ENCODE measurements around the gene DPYSL5.
A peak's percentile ranks its signal among the peaks of the same experiment; 100 is the strongest.
"Not testable (repeated sequence)": the region's sequence is repeated elsewhere in the genome, so short reads cannot be mapped to it uniquely, and the experiment has no call there.

The DPYSL5 gene

DNA sequence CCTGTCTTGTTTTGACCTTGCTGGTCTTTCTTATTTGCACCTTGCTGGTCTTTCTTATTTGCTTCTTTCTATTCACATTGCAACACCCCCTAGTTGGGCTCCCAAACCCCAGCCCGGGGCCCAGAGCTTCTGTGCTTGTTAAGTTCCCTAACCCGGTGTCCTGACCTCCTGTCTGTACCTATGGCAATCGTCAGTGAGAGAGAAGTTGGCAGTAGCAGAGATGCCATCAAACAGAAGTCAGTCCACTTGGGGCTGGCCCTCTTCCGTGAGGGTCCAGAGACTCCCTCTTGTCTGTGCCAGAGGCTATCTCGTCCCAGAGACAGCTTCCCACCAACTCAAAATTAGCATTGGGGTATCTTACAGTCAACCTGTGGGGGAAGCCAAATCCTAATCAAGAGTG, 55.7 kb downstream of the DPYSL5 start:
- DNase-seq = no peak

DNA sequence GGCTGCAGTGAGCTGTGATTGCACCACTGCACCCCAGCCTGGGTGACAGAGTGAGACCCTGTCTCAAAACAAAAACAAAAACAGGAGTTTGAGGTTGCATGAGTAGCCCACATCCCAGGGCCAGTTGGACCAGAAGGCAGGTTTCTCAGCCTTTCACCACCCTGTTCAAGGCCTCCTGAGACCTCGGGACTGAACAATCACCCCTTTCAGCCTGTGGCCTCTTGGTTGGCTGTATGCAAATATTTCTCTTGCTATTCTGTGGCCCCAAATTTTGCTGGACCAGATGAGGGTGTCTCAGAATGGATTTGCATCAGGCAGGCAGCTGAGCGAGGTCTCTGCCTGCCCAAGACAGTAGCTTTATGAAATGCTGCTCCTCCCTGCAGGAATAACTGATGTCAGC, 56.9 kb downstream of the DPYSL5 start:
- DNase-seq = no peak

GRCh38 chr2:26905341-26906198, 57.6 kb downstream of the DPYSL5 start:
- DNase-seq = no peak

GRCh38 chr2:26907416-26907815, 59.5 kb downstream of the DPYSL5 start:
- DNase-seq = no peak

DNA sequence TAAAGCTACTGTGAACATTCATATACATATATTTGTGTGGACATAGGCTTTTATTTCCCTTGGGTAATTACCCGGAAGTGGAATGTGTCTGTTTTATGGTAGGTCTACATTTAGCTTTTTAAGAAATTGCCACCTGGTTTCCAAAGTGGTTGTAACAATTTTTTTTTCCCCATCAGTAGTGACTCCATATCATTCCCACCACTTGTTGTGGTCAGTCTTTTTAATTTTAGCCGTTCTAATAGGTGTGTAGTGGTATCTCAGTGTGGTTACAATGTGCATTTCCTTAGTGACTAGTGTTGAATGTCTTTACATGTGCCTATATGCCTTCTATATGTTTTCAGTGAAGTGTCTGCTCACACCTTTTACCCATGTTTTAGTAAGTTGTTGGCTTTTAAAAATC, 62.2 kb downstream of the DPYSL5 start:
- no peak for DNase-seq

- DNase-seq = no peak
These were observed 64.3 kb downstream of the DPYSL5 start for GRCh38 chr2:26911911-26912861.

DNA sequence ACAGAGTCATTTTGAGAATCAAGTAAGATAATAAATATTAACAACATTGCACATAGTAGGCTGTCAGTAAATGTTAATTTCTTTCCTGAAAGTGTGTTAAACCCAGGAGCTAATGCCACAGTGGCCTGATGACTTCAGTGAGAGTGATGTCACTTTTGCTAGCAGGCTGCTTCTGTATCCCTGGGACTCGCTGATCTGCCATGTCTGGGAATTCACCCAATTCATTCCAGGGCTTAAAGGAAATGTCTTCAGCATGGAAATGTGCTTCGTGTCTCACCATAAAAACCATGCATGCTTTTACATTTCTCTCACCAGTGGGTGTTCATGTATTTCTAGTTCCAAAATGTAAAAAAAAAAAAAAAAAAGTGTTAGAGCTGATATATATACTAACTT, 65.7 kb downstream of the DPYSL5 start:
- no peak for DNase-seq

- DNase-seq = no peak
These were observed 66.2 kb downstream of the DPYSL5 start for GRCh38 chr2:26913999-26914658.

GRCh38 chr2:26914659-26915310, 66.9 kb downstream of the DPYSL5 start:
- no peak for DNase-seq

- DNase-seq = no peak
These were observed 67.4 kb downstream of the DPYSL5 start for GRCh38 chr2:26915316-26915715.

DNA sequence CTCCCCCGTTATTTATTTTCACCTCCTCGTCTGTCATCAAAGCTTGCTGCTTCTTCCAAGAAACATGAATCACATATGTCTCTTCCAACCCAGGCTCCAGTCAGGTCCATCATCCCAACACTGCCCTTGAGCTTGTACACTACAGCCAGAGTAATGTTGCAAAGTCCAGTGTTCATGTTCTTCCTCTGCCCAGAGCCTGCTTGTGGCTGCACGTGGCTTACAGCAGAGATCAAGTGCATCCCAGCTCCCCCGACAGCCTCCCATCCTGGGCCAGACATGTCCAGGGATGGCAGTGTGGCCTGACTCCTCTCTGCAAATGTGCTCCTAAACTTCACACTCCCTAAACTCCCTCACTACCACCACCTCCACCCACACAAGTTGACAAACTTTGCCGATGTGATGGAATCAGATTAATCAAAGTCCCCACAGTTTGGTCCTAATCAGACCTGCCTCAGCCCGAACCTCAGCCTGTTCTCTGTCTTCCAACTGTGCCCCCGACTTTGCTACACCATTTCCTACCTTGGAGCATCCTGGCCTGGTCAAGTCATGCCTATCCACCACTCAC, 68.3 kb downstream of the DPYSL5 start:
- no peak for DNase-seq

DNA sequence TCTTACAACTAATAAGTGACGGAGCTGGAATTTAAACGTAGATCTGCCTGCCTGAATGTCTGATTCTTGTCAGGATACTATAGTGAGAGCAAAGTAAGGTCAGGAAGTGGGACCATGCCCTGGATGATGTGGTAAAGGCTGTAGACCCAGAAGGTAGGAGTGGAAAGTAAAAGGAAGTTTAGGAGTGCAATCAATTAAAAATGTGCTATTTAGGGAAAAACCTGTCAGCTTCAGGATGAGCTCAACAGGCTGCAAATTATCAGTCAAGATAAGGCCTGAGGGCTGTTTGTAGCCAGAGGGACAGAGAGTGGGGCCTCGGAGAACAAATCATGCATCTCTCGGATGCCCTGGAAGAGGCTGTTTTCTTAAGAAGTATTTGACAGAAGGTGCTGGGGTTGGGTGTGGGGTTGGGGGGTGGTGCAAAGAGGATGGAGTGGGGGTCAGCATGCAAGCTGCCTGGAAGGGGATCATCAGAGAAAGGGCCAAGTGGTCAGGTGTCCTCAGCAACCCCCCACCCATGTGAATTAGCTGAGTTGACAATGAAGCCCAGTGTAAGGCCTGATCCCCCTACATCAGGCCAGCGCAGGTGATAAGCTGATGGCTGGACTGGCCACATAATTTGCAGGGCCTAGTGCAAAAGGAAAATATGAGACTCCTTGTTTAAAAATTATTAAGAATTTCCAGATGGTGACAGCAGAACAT, 69.4 kb downstream of the DPYSL5 start:
- no peak for DNase-seq

DNA sequence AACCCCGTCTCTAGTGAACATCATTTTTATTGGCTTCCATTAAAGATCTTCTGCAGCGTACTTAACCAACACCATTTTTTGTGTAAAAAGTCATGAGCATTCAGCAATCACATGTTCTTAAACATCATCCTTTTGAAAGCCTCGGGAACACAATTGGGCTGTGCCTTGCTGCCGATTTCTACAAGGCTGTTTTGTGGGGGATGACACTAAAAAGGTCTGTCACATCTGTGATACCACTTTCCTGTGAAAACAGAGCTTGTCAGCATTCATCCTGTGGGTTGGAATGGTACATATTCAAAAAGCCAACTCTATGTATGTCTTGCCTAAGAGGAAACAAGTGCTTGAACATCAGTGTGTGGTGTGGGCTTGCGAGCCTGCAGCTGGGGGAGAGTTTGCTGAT, 73.4 kb downstream of the DPYSL5 start:
- no peak for DNase-seq

- DNase-seq = peak in 1 of 2 donors; percentile 55
These were observed 74.7 kb downstream of the DPYSL5 start for GRCh38 chr2:26922405-26923188.

DNA sequence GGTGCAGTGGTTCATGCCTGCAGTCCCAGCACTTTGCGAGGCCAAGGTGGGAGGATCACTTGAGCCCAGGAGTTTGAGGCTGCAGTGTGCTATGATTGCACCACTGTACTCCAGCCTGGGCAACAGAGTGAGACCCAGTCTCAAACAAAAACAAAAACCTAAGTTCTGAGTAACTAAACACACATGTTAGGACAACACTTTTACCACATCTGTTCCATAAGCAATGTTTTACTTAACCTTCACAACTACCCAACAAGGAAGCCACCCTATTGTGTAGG, 75.2 kb downstream of the DPYSL5 start:
- DNase-seq = not testable (repeated sequence)

DNA sequence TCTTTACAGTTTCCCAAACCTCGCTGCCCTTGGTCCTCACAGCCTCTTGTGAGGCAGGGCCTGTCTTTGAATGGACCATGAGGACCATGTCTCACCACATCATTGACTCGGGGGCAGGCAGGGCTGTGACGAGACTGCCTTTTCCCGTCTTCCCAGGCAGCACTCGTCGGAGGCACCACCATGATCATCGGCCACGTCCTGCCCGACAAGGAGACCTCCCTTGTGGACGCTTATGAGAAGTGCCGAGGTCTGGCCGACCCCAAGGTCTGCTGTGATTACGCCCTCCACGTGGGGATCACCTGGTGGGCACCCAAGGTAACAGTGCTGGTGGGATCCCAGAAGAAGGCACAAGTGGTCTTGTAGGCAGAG, 76.8 kb downstream of the DPYSL5 start:
- DNase-seq = no peak

- DNase-seq = no peak
These were observed 77.3 kb downstream of the DPYSL5 start for GRCh38 chr2:26925100-26925791.

DNA sequence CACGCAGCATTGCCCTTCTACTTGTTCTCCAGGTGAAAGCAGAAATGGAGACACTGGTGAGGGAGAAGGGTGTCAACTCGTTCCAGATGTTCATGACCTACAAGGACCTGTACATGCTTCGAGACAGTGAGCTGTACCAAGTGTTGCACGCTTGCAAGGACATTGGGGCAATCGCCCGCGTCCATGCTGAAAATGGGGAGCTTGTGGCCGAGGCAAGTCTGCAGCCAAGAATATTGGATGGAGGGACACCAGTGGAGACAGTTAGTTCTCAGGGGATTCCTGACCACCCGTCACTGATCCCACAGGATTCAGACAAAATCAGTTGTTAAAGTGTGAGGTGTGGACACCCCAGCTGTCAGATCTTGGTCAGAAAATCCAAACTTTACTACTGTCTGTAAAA, 79.3 kb downstream of the DPYSL5 start:
- no peak for DNase-seq

DNA sequence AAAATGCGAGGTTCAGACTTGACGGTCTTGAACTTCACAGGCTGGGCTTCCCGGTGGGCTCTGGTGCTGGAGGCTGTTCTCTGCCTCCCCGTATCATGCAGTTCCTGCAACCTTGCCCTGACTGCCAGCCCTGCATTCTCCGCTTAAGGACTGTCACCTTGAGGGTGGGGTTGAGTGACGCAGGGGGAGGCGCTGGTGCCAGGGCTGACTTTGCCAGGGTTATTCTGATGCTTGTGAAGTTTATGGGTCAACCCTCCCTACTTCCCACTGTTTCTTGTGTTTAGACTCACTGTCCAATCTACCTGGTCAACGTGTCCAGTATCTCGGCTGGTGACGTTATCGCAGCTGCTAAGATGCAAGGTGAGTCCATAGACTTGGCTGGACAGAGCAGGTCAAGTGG, 85.0 kb downstream of the DPYSL5 start:
- DNase-seq = no peak

Measured in bone marrow (tissue), 2 donors.